GM23338 (cell line): ENCODE data around the gene USP35. TPM values are rescaled to one million over a fixed set of nuclear protein-coding genes. Genes with fewer than 3 reads are reported as not detected.

Experiments
- ATAC-seq: fragments of 200-7000 bp; cut with Tn5 transposase; 3 replicates; pipeline ENCODE4 v1.9.1; 2020
- DNase-seq: peaks from one replicate; pipeline ENCODE4 v3.0.0-alpha.2; 2015; ENCODE audit warnings: low spot score
- H2AFZ ChIP-seq: fragments of 200-600 bp; sonication (generic); 2 replicates; pipeline ENCODE4 v1.8.0; 2016; ENCODE audit warnings: antibody characterized with exemption, mild to moderate bottlenecking, moderate library complexity
- H3F3A ChIP-seq: fragments of 200-600 bp; sonication (generic); replicated peaks from 2 replicates; pipeline ENCODE4 v1.8.0; 2017; ENCODE audit warnings: antibody characterized with exemption, mixed run types, low read depth
- H3K27ac ChIP-seq: fragments of 200-600 bp; sonication (generic); 2 replicates; pipeline ENCODE4 v1.6.1; 2016; ENCODE audit warnings: low read depth
- H3K27me3 ChIP-seq: fragments of 200-600 bp; sonication (generic); 2 replicates; pipeline ENCODE4 v1.8.0; 2016; ENCODE audit warnings: mild to moderate bottlenecking, mixed run types, moderate library complexity; ENCODE audit not compliant: insufficient read depth
- H3K36me3 ChIP-seq: fragments of 200-600 bp; sonication (generic); 2 replicates; pipeline ENCODE4 v1.8.0; 2016; ENCODE audit warnings: mild to moderate bottlenecking; ENCODE audit not compliant: insufficient read depth
- H3K4me1 ChIP-seq: fragments of 200-600 bp; sonication (generic); 2 replicates; pipeline ENCODE4 v1.8.0; 2016; ENCODE audit warnings: mild to moderate bottlenecking, moderate library complexity; ENCODE audit not compliant: insufficient read depth
- H3K4me2 ChIP-seq: fragments of 200-600 bp; sonication (generic); 2 replicates; pipeline ENCODE4 v1.7.1; 2017; ENCODE audit warnings: mixed run types
- H3K4me3 ChIP-seq: fragments of 200-600 bp; sonication (generic); 2 replicates; pipeline ENCODE4 v1.6.1; 2016; ENCODE audit warnings: mixed run types
- H3K79me2 ChIP-seq: fragments of 200-600 bp; sonication (generic); replicated peaks from 2 replicates; pipeline ENCODE4 v1.8.0; 2017; ENCODE audit warnings: mild to moderate bottlenecking; ENCODE audit not compliant: insufficient read depth
- H3K9me2 ChIP-seq: fragments of 200-600 bp; sonication (generic); 2 replicates; pipeline ENCODE4 v1.8.0; 2017; ENCODE audit not compliant: insufficient read depth
- H4K20me1 ChIP-seq: fragments of 200-600 bp; sonication (generic); replicated peaks from 2 replicates; pipeline ENCODE4 v1.8.0; 2017; ENCODE audit warnings: mild to moderate bottlenecking; ENCODE audit not compliant: insufficient read depth
- H3K27ac Mint-ChIP-seq: 2 replicates; pipeline ENCODE4 v1.8.0; 2020; ENCODE audit warnings: inconsistent platforms, mild to moderate bottlenecking, moderate library complexity, mixed read lengths
- H3K27me3 Mint-ChIP-seq: 3 replicates; pipeline ENCODE4 v1.8.0; 2022; ENCODE audit warnings: low read depth, mild to moderate bottlenecking, moderate library complexity, mixed read lengths, inconsistent platforms; ENCODE audit not compliant: insufficient read depth, poor library complexity
- H3K36me3 Mint-ChIP-seq: 3 replicates; pipeline ENCODE4 v1.8.0; 2021; ENCODE audit warnings: low read depth, mild to moderate bottlenecking, inconsistent platforms, moderate library complexity, mixed read lengths
- H3K4me1 Mint-ChIP-seq: 3 replicates; pipeline ENCODE4 v1.8.0; 2020; ENCODE audit warnings: mild to moderate bottlenecking, inconsistent platforms, mixed read lengths
- H3K4me3 Mint-ChIP-seq: 3 replicates; pipeline ENCODE4 v1.8.0; 2021; ENCODE audit warnings: moderate library complexity, mild to moderate bottlenecking, inconsistent platforms, mixed read lengths
- H3K9me3 Mint-ChIP-seq: 3 replicates; pipeline ENCODE4 v1.8.0; 2020; ENCODE audit warnings: moderate library complexity, mild to moderate bottlenecking, inconsistent platforms, mixed read lengths
- CREB1 ChIP-seq: fragments of 250-450 bp; sonication (Bioruptor Pico); IDR thresholded peaks from 2 replicates; pipeline ENCODE4 v1.5.0; 2020; ENCODE audit warnings: low read depth, mild to moderate bottlenecking, moderate library complexity
- EZH2 ChIP-seq: fragments of 200-600 bp; sonication (generic); IDR thresholded peaks from one replicate; pipeline ENCODE4 v1.8.0; 2017; ENCODE audit warnings: antibody characterized with exemption, mild to moderate bottlenecking, low read depth; ENCODE audit not compliant: unreplicated experiment
- EZH2phosphoT487 ChIP-seq: fragments of 200-600 bp; sonication (generic); IDR thresholded peaks from one replicate; pipeline ENCODE4 v1.8.1; 2018; ENCODE audit warnings: antibody characterized with exemption; ENCODE audit not compliant: unreplicated experiment
- JUNB ChIP-seq: IDR thresholded peaks from one replicate; pipeline ENCODE4 v1.6.1; 2016; ENCODE audit warnings: antibody characterized with exemption; ENCODE audit not compliant: unreplicated experiment
- NANOG ChIP-seq: IDR thresholded peaks from 2 replicates; pipeline ENCODE4 v1.6.1; 2016; ENCODE audit warnings: antibody characterized with exemption, borderline replicate concordance
- POLR2AphosphoS5 ChIP-seq: IDR thresholded peaks from 2 replicates; pipeline ENCODE4 v1.6.1; 2016; ENCODE audit warnings: antibody characterized with exemption, low read depth
- STAT1 ChIP-seq: IDR thresholded peaks from one replicate; pipeline ENCODE4 v1.6.1; 2016; ENCODE audit warnings: antibody characterized with exemption; ENCODE audit not compliant: unreplicated experiment
- ZNF114 ChIP-seq: fragments of 250-450 bp; sonication (Bioruptor Pico); IDR thresholded peaks from 2 replicates; pipeline ENCODE4 v1.5.0; 2020; ENCODE audit warnings: mild to moderate bottlenecking, moderate library complexity
- ZNF331 ChIP-seq: fragments of 250-450 bp; sonication (Bioruptor Pico); IDR thresholded peaks from 2 replicates; pipeline ENCODE4 v1.5.0; 2020; ENCODE audit warnings: low read depth, mild to moderate bottlenecking, moderate library complexity
- polyA plus RNA-seq: library from polyadenylated mRNA; unstranded; fragments of >200 nt; fragmentation: Nextera tagmentation; extraction: Ambion mirVana; gene quantifications from 2 replicates; pipeline ENCODE4 v1.2.1, GENCODE V29; 2016
- total RNA-seq: library from RNA; depleted of rRNA; stranded (reverse); fragments of >200 nt; shearing (Covaris generic); gene quantifications from 2 replicates; pipeline ENCODE4 v1.2.3, GENCODE V29; 2014
- TF ChIP-seq, protein P1 (sequence below): IDR thresholded peaks from one replicate; pipeline ENCODE4 v1.6.1; 2018; ENCODE audit warnings: antibody characterized with exemption; ENCODE audit not compliant: unreplicated experiment
- TF ChIP-seq, protein P2 (sequence below), 2 experiments: fragments of 200-600 bp in 1 of 2; sonication (generic) in 1 of 2; conservative IDR thresholded peaks; 2 replicates each; pipeline versions ENCODE4 v1.5.1 to v1.6.1; 2016 to 2017; ENCODE audit warnings: antibody characterized with exemption in 2 of 2, low read depth in 2 of 2, mild to moderate bottlenecking in 2 of 2, moderate library complexity in 1 of 2
- TF ChIP-seq, protein P3 (sequence below): fragments of 250-450 bp; sonication (Bioruptor Pico); IDR thresholded peaks from 2 replicates; pipeline ENCODE4 v1.5.0; 2020; ENCODE audit warnings: mild to moderate bottlenecking, moderate library complexity
- TF ChIP-seq, protein P4 (sequence below): IDR thresholded peaks from 2 replicates; pipeline ENCODE4 v1.6.1; 2016; ENCODE audit warnings: antibody characterized with exemption

The USP35 gene
- total and polyA plus RNA-seq, 2 experiments from 2014 or later, result 2.5 to 10.7 TPM

DNA sequence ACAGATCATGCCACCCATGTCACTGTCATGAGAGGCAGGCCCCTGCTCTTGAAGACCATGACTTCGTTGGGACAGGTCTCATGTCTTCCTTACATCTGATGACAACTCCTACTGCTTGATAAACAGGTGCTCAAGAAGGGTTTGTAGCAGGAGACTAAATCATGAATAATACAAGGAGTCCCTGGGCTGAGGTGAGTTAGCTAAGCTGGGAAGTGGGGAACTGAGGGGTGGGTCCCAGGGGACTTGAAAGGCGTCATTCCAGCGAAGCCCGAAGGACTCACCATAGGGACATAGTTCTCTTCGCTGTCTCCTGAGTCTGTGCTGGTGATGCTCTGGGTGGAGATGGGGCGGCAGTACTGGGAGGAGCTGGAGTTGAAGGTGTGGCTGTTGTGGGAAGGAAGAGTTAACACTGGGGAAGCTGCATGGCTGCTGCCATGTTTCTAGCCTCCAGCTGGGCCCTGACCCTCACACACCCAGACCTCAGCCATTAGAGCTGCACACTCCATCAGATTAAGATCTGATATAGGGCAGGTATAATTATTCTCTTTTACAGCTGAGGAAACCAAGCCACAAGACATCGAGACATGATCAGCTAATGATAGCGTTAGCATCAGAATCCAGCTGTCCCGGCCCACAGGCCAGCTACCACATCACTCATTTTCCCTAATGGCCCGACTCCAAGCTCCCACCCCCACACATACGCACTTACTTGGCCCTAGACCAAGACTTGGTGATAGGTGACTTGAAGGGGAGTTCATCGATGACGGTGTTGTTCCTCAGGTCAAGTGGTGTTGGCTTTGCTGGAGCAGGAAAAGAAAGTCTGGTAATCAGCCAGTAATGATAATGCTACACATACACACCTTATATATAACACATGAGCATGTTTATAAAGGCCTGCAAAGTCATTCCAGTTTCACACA lies 32.9 kb downstream of the USP35 start:
- Histone ChIP-seq H2AFZ (no peak overlapping the region), H3K79me2 (no peaks in the 10 kb centered on the region), H4K20me1 (no peaks in the 10 kb centered on the region), H3K27me3 (no peaks in the 10 kb centered on the region), H3K4me1 (no peaks in the 10 kb centered on the region), H3K4me2 (no peak overlapping the region), H3K36me3 (no peaks in the 10 kb centered on the region), H3K9me2 (no peaks in the 10 kb centered on the region), H3F3A (no peaks in the 10 kb centered on the region), H3K4me3 (no peak overlapping the region), H3K27ac (no peak overlapping the region)
- H3K27me3 Mint-ChIP-seq, result peaks cover 4% of the 10 kb centered on the region
- no peak overlapping the region for H3K4me3 Mint-ChIP-seq
- TF ChIP-seq, protein P1, sequence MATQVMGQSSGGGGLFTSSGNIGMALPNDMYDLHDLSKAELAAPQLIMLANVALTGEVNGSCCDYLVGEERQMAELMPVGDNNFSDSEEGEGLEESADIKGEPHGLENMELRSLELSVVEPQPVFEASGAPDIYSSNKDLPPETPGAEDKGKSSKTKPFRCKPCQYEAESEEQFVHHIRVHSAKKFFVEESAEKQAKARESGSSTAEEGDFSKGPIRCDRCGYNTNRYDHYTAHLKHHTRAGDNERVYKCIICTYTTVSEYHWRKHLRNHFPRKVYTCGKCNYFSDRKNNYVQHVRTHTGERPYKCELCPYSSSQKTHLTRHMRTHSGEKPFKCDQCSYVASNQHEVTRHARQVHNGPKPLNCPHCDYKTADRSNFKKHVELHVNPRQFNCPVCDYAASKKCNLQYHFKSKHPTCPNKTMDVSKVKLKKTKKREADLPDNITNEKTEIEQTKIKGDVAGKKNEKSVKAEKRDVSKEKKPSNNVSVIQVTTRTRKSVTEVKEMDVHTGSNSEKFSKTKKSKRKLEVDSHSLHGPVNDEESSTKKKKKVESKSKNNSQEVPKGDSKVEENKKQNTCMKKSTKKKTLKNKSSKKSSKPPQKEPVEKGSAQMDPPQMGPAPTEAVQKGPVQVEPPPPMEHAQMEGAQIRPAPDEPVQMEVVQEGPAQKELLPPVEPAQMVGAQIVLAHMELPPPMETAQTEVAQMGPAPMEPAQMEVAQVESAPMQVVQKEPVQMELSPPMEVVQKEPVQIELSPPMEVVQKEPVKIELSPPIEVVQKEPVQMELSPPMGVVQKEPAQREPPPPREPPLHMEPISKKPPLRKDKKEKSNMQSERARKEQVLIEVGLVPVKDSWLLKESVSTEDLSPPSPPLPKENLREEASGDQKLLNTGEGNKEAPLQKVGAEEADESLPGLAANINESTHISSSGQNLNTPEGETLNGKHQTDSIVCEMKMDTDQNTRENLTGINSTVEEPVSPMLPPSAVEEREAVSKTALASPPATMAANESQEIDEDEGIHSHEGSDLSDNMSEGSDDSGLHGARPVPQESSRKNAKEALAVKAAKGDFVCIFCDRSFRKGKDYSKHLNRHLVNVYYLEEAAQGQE, result no peak
- TF ChIP-seq EZH2phosphoT487, result no peak
- TF ChIP-seq, protein P2, sequence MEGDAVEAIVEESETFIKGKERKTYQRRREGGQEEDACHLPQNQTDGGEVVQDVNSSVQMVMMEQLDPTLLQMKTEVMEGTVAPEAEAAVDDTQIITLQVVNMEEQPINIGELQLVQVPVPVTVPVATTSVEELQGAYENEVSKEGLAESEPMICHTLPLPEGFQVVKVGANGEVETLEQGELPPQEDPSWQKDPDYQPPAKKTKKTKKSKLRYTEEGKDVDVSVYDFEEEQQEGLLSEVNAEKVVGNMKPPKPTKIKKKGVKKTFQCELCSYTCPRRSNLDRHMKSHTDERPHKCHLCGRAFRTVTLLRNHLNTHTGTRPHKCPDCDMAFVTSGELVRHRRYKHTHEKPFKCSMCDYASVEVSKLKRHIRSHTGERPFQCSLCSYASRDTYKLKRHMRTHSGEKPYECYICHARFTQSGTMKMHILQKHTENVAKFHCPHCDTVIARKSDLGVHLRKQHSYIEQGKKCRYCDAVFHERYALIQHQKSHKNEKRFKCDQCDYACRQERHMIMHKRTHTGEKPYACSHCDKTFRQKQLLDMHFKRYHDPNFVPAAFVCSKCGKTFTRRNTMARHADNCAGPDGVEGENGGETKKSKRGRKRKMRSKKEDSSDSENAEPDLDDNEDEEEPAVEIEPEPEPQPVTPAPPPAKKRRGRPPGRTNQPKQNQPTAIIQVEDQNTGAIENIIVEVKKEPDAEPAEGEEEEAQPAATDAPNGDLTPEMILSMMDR (conservative IDR thresholded peaks at IDR 0.05; ENCODE audit: low read depth in 2 of 2), result no peak
- no peak for TF ChIP-seq JUNB
- TF ChIP-seq EZH2, result no peak
- no peak for TF ChIP-seq STAT1
- TF ChIP-seq ZNF114 (CRISPR knock-in tag), result no peak
- TF ChIP-seq POLR2AphosphoS5, result no peak
- TF ChIP-seq ZNF331, result no peak
- no peak for TF ChIP-seq CREB1 (CRISPR knock-in tag)
- no peak for TF ChIP-seq NANOG
- TF ChIP-seq, protein P3, sequence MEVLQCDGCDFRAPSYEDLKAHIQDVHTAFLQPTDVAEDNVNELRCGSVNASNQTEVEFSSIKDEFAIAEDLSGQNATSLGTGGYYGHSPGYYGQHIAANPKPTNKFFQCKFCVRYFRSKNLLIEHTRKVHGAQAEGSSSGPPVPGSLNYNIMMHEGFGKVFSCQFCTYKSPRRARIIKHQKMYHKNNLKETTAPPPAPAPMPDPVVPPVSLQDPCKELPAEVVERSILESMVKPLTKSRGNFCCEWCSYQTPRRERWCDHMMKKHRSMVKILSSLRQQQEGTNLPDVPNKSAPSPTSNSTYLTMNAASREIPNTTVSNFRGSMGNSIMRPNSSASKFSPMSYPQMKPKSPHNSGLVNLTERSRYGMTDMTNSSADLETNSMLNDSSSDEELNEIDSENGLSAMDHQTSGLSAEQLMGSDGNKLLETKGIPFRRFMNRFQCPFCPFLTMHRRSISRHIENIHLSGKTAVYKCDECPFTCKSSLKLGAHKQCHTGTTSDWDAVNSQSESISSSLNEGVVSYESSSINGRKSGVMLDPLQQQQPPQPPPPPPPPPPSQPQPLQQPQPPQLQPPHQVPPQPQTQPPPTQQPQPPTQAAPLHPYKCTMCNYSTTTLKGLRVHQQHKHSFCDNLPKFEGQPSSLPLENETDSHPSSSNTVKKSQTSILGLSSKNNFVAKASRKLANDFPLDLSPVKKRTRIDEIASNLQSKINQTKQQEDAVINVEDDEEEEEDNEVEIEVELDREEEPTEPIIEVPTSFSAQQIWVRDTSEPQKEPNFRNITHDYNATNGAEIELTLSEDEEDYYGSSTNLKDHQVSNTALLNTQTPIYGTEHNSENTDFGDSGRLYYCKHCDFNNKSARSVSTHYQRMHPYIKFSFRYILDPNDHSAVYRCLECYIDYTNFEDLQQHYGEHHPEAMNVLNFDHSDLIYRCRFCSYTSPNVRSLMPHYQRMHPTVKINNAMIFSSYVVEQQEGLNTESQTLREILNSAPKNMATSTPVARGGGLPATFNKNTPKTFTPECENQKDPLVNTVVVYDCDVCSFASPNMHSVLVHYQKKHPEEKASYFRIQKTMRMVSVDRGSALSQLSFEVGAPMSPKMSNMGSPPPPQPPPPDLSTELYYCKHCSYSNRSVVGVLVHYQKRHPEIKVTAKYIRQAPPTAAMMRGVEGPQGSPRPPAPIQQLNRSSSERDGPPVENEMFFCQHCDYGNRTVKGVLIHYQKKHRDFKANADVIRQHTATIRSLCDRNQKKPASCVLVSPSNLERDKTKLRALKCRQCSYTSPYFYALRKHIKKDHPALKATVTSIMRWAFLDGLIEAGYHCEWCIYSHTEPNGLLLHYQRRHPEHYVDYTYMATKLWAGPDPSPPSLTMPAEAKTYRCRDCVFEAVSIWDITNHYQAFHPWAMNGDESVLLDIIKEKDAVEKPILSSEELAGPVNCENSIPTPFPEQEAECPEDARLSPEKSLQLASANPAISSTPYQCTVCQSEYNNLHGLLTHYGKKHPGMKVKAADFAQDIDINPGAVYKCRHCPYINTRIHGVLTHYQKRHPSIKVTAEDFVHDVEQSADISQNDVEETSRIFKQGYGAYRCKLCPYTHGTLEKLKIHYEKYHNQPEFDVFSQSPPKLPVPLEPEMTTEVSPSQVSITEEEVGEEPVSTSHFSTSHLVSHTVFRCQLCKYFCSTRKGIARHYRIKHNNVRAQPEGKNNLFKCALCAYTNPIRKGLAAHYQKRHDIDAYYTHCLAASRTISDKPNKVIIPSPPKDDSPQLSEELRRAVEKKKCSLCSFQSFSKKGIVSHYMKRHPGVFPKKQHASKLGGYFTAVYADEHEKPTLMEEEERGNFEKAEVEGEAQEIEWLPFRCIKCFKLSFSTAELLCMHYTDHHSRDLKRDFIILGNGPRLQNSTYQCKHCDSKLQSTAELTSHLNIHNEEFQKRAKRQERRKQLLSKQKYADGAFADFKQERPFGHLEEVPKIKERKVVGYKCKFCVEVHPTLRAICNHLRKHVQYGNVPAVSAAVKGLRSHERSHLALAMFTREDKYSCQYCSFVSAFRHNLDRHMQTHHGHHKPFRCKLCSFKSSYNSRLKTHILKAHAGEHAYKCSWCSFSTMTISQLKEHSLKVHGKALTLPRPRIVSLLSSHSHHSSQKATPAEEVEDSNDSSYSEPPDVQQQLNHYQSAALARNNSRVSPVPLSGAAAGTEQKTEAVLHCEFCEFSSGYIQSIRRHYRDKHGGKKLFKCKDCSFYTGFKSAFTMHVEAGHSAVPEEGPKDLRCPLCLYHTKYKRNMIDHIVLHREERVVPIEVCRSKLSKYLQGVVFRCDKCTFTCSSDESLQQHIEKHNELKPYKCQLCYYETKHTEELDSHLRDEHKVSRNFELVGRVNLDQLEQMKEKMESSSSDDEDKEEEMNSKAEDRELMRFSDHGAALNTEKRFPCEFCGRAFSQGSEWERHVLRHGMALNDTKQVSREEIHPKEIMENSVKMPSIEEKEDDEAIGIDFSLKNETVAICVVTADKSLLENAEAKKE (CRISPR knock-in tag), result no peak
- TF ChIP-seq, protein P4, sequence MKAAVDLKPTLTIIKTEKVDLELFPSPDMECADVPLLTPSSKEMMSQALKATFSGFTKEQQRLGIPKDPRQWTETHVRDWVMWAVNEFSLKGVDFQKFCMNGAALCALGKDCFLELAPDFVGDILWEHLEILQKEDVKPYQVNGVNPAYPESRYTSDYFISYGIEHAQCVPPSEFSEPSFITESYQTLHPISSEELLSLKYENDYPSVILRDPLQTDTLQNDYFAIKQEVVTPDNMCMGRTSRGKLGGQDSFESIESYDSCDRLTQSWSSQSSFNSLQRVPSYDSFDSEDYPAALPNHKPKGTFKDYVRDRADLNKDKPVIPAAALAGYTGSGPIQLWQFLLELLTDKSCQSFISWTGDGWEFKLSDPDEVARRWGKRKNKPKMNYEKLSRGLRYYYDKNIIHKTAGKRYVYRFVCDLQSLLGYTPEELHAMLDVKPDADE, result no peak
- ATAC-seq, result no peak
- no peaks in the 10 kb centered on the region; the same call in 2 of the 3 replicates for H3K9me3 Mint-ChIP-seq
- no peak for DNase-seq
- no peak overlapping the region for H3K27ac Mint-ChIP-seq
- H3K4me1 Mint-ChIP-seq, result no peaks in the 10 kb centered on the region; the same call in 2 of the 3 replicates
- peaks cover 13% of the 10 kb centered on the region; the same call in 1 of the 3 replicates for H3K36me3 Mint-ChIP-seq
